Panc1 (cell line): ENCODE data around the gene FMO2.

Experiments
- POLR2AphosphoS5 ChIP-seq: IDR thresholded peaks from 2 replicates; pipeline ENCODE4 v1.6.1; 2012; ENCODE audit warnings: mild to moderate bottlenecking, low read depth, low read length, moderate library complexity
- TF ChIP-seq, protein P1 (sequence below): fragments of 450-650 bp; IDR thresholded peaks from 2 replicates; pipeline ENCODE4 v1.5.1; 2017; ENCODE audit warnings: mild to moderate bottlenecking

DNA sequence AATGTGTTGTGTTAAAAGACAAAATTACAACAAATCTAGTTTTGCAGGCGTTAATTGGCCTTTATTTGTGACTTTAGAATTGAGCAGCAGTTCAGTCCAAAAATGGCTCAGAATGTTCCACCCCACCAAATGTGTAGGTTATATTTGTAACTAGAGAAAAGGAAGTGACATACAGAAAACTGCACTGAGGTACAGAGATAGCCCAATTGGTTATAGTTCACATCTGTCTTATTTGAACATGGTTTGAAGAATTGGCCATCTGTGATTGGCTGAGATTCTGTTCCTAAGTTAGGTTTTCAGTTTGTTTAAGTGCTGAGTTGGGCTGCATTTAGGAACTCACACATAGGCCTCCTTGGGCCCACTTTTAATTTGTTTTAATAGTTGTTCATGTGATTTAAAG, 12.0 kb upstream of the FMO2 start:
- TF ChIP-seq, protein P1, sequence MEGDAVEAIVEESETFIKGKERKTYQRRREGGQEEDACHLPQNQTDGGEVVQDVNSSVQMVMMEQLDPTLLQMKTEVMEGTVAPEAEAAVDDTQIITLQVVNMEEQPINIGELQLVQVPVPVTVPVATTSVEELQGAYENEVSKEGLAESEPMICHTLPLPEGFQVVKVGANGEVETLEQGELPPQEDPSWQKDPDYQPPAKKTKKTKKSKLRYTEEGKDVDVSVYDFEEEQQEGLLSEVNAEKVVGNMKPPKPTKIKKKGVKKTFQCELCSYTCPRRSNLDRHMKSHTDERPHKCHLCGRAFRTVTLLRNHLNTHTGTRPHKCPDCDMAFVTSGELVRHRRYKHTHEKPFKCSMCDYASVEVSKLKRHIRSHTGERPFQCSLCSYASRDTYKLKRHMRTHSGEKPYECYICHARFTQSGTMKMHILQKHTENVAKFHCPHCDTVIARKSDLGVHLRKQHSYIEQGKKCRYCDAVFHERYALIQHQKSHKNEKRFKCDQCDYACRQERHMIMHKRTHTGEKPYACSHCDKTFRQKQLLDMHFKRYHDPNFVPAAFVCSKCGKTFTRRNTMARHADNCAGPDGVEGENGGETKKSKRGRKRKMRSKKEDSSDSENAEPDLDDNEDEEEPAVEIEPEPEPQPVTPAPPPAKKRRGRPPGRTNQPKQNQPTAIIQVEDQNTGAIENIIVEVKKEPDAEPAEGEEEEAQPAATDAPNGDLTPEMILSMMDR, result no peak
- no peak for TF ChIP-seq POLR2AphosphoS5
